Ovary (tissue), 9 donors: ENCODE results near the gene BCAS1. TPM values are rescaled to one million over a fixed set of nuclear protein-coding genes. Genes with fewer than 3 reads are reported as not detected.

ENCODE experiments used
- DNase-seq, 5 donors: peaks; one replicate each; pipeline ENCODE4 v3.0.0-alpha.2; 2019 to 2020
- H3K27ac ChIP-seq, 2 donors: fragments of 200-600 bp; one replicate each; pipeline versions ENCODE4 v1.5.1 to v1.8.0; 2019 to 2022
- H3K27me3 ChIP-seq: fragments of 200-600 bp; one replicate; pipeline ENCODE4 v1.8.0; 2022
- H3K36me3 ChIP-seq: fragments of 200-600 bp; sonication (generic); one replicate; pipeline ENCODE4 v1.5.1; 2019
- H3K4me1 ChIP-seq: one replicate; pipeline ENCODE4 v1.8.1; 2013; ENCODE audit warnings: mild to moderate bottlenecking, moderate library complexity; ENCODE audit not compliant: insufficient read depth
- H3K4me3 ChIP-seq: fragments of 200-600 bp; sonication (generic); one replicate; pipeline ENCODE4 v1.5.1; 2017
- H3K9me3 ChIP-seq, 2 donors: fragments of 200-600 bp in 1 of 2; sonication (generic) in 1 of 2; one replicate each; pipeline versions ENCODE4 v1.5.1 to v1.8.1; 2013 to 2019; ENCODE audit warnings: mild to moderate bottlenecking in 1 of 2, moderate library complexity in 1 of 2
- CTCF ChIP-seq, 3 donors: fragments of 450-650 bp in 2 of 3; fragments of 200-600 bp in 1 of 3; IDR thresholded peaks; one replicate each; pipeline versions ENCODE4 v1.5.1 to v1.8.0; 2016 to 2022; ENCODE audit warnings: antibody characterized with exemption in 3 of 3, mild to moderate bottlenecking in 1 of 3
- EP300 ChIP-seq: sonication (generic); formaldehyde crosslinking; IDR thresholded peaks from one replicate; pipeline ENCODE4 v1.6.1; 2017; ENCODE audit warnings: antibody characterized with exemption
- POLR2A ChIP-seq: fragments of 450-650 bp; IDR thresholded peaks from one replicate; pipeline ENCODE4 v1.6.1; 2017; ENCODE audit warnings: antibody characterized with exemption, mild to moderate bottlenecking, moderate library complexity
- WGBS, 3 donors: extraction: QIAGEN DNeasy Blood & Tissue Kit in 1 of 3; methylation state at CpG; one replicate each; pipeline versions ENCODE4 v1.1.5 to v1.1.7; 2013 to 2017; 5-methylcytosine and 5-hydroxymethylcytosine counted together
- intact Hi-C, 4 donors: fragments of 100-400 bp; cut with DNase I; formaldehyde crosslinking; loops; one replicate each; pipeline versions ENCODE4 v1.11.0 to v1.15.1; 2022 to 2023
- polyA plus RNA-seq, 2 donors: library from polyadenylated mRNA; stranded (reverse); fragments of 200-250 nt in 1 of 2; fragments of 350-450 nt in 1 of 2; fragmentation: Illumina TruSeq in 1 of 2; extraction: RNeasy Lipid Tissue Mini Kit (QIAGEN cat#74804) in 1 of 2; gene quantifications; one replicate each; pipeline ENCODE4 v1.2.3, GENCODE V29; 2013 to 2014
- total RNA-seq, 7 donors: library from RNA; depleted of rRNA in 2 of 7; stranded (reverse); fragments of >200 nt in 2 of 7; fragmentation: NEBNext Ultra II Directional in 3 of 7; extraction: Animal tissue kit (Norgen Biotek cat#: 25700) in 3 of 7; gene quantifications; one replicate each; pipeline versions ENCODE4 v1.1.0 to v1.2.4, GENCODE V29; 2016 to 2023
- donor health status: DM: no; HTN: no; CAD: no; lungs with moderate emphysema.
- donor health status: DM: no; HTN: no; CAD: no.
- donor health status: Bipolar disorder and iron deficiency.
- donor health status: DM: yes; HTN: yes; CAD: no.
- donor health status: DM: no; HTN: no; CAD: no.
- donor health status: DM: yes; HTN: yes; CAD: no.

The BCAS1 gene
- total and polyA plus RNA-seq, 9 donors, result 0.13 to 0.92 (median 0.51) TPM; not detected in 2

- 95 to 100% (median 96%) methylated on average over 2 of the region's 2 CpGs for whole genome bisulfite sequencing, 3 donors
- Histone ChIP-seq H3K9me3 (peaks cover 0 to 4% of the 10 kb centered on the region in 2 donors), H3K27me3 (no peaks in the 10 kb centered on the region), H3K36me3 (no peaks in the 10 kb centered on the region), H3K4me1 (no peaks in the 10 kb centered on the region), H3K4me3 (no peak overlapping the region), H3K27ac (no peak overlapping the region)
- TF ChIP-seq POLR2A (no peak), EP300 (no peak), CTCF (IDR thresholded peaks at IDR 0.05) (no peak)
- intact Hi-C loops, result no loop called here
- DNase-seq, result no peak
Measured at GRCh38 chr20:54102543-54102942, 32.1 kb upstream of the BCAS1 start.

- Histone ChIP-seq H3K4me3 (no peak overlapping the region), H3K9me3 (peaks cover 0 to 4% of the 10 kb centered on the region in 2 donors), H3K4me1 (no peaks in the 10 kb centered on the region), H3K27me3 (no peaks in the 10 kb centered on the region), H3K27ac (no peak overlapping the region), H3K36me3 (no peaks in the 10 kb centered on the region)
- no peak for TF ChIP-seq EP300
- intact Hi-C loops, result no loop called here
- DNase-seq, result no peak
- WGBS, 3 donors, result 61 to 82% (median 69%) methylated on average over 2 of the region's 2 CpGs
Measured at GRCh38 chr20:54100563-54100962, 30.2 kb upstream of the BCAS1 start.

- TF ChIP-seq CTCF (IDR thresholded peaks at IDR 0.05) (no peak), EP300 (no peak), POLR2A (no peak)
- Histone ChIP-seq H3K27me3 (no peaks in the 10 kb centered on the region), H3K9me3 (peaks cover 0 to 4% of the 10 kb centered on the region in 2 donors), H3K4me3 (no peak overlapping the region), H3K36me3 (no peaks in the 10 kb centered on the region), H3K4me1 (no peaks in the 10 kb centered on the region), H3K27ac (no peak overlapping the region)
- no peak for DNase-seq
- intact Hi-C loops, result loop anchor here in 1 of 4 donors (10.0 kb wide), 1 partner anchor 95 kb away; no protein-coding TSS in a partner anchor
- 93 to 99% (median 96%) methylated on average over 3 of the region's 3 CpGs for whole genome bisulfite sequencing, 3 donors
Measured at GRCh38 chr20:54099894-54100293, 29.5 kb upstream of the BCAS1 start.

GRCh38 chr20:54098047-54098446, 27.7 kb upstream of the BCAS1 start:
- 74 to 84% (median 81%) methylated on average over 3 of the region's 3 CpGs for WGBS, 3 donors
- no peak overlapping the region for H3K4me3 ChIP-seq
- H3K27ac ChIP-seq, result no peak overlapping the region
- no peaks in the 10 kb centered on the region for H3K36me3 ChIP-seq
- no peak for TF ChIP-seq POLR2A
- TF ChIP-seq EP300, result no peak
- TF ChIP-seq CTCF (IDR thresholded peaks at IDR 0.05), result no peak
- intact Hi-C loops, result loop anchor here in 1 of 4 donors (10.0 kb wide), 1 partner anchor 97 kb away; no protein-coding TSS in a partner anchor
- DNase-seq, result no peak
- peaks cover 0 to 4% of the 10 kb centered on the region in 2 donors for H3K9me3 ChIP-seq
- H3K4me1 ChIP-seq, result no peaks in the 10 kb centered on the region
- H3K27me3 ChIP-seq, result no peaks in the 10 kb centered on the region

GRCh38 chr20:54097236-54097529, 26.8 kb upstream of the BCAS1 start:
- no peak for DNase-seq
- H3K4me3 ChIP-seq, result no peak overlapping the region
- H3K27ac ChIP-seq, result no peak overlapping the region
- H3K27me3 ChIP-seq, result no peaks in the 10 kb centered on the region
- no peaks in the 10 kb centered on the region for H3K4me1 ChIP-seq
- 68 to 76% (median 75%) methylated on average over 2 of the region's 2 CpGs for WGBS, 3 donors
- TF ChIP-seq EP300 (no peak), CTCF (IDR thresholded peaks at IDR 0.05) (no peak), POLR2A (no peak)
- H3K36me3 ChIP-seq, result no peaks in the 10 kb centered on the region
- peaks cover 0 to 2% of the 10 kb centered on the region in 2 donors for H3K9me3 ChIP-seq
- intact Hi-C loops, result loop anchor here in 2 of 4 donors (2.0 to 10.0 kb wide), 2 partner anchors 96 to 98 kb away; no protein-coding TSS in a partner anchor
